GM23338 (cell line): Measurements from ENCODE around the gene MAPK1. TPM values are rescaled to one million over a fixed set of nuclear protein-coding genes. Genes with fewer than 3 reads are reported as not detected.
"Not testable (repeated sequence)": the region's sequence is repeated elsewhere in the genome, so short reads cannot be mapped to it uniquely, and the experiment has no call there.

Experiments
- ATAC-seq: fragments of 200-7000 bp; cut with Tn5 transposase; 3 replicates; pipeline ENCODE4 v1.9.1; 2020
- DNase-seq: peaks from one replicate; pipeline ENCODE4 v3.0.0-alpha.2; 2015; ENCODE audit warnings: low spot score
- H2AFZ ChIP-seq: fragments of 200-600 bp; sonication (generic); 2 replicates; pipeline ENCODE4 v1.8.0; 2016; ENCODE audit warnings: antibody characterized with exemption, mild to moderate bottlenecking, moderate library complexity
- H3F3A ChIP-seq: fragments of 200-600 bp; sonication (generic); replicated peaks from 2 replicates; pipeline ENCODE4 v1.8.0; 2017; ENCODE audit warnings: antibody characterized with exemption, mixed run types, low read depth
- H3K27ac ChIP-seq: fragments of 200-600 bp; sonication (generic); 2 replicates; pipeline ENCODE4 v1.6.1; 2016; ENCODE audit warnings: low read depth
- H3K27me3 ChIP-seq: fragments of 200-600 bp; sonication (generic); 2 replicates; pipeline ENCODE4 v1.8.0; 2016; ENCODE audit warnings: mild to moderate bottlenecking, mixed run types, moderate library complexity; ENCODE audit not compliant: insufficient read depth
- H3K36me3 ChIP-seq: fragments of 200-600 bp; sonication (generic); 2 replicates; pipeline ENCODE4 v1.8.0; 2016; ENCODE audit warnings: mild to moderate bottlenecking; ENCODE audit not compliant: insufficient read depth
- H3K4me1 ChIP-seq: fragments of 200-600 bp; sonication (generic); 2 replicates; pipeline ENCODE4 v1.8.0; 2016; ENCODE audit warnings: mild to moderate bottlenecking, moderate library complexity; ENCODE audit not compliant: insufficient read depth
- H3K4me2 ChIP-seq: fragments of 200-600 bp; sonication (generic); 2 replicates; pipeline ENCODE4 v1.7.1; 2017; ENCODE audit warnings: mixed run types
- H3K4me3 ChIP-seq: fragments of 200-600 bp; sonication (generic); 2 replicates; pipeline ENCODE4 v1.6.1; 2016; ENCODE audit warnings: mixed run types
- H3K79me2 ChIP-seq: fragments of 200-600 bp; sonication (generic); replicated peaks from 2 replicates; pipeline ENCODE4 v1.8.0; 2017; ENCODE audit warnings: mild to moderate bottlenecking; ENCODE audit not compliant: insufficient read depth
- H3K9me2 ChIP-seq: fragments of 200-600 bp; sonication (generic); 2 replicates; pipeline ENCODE4 v1.8.0; 2017; ENCODE audit not compliant: insufficient read depth
- H4K20me1 ChIP-seq: fragments of 200-600 bp; sonication (generic); replicated peaks from 2 replicates; pipeline ENCODE4 v1.8.0; 2017; ENCODE audit warnings: mild to moderate bottlenecking; ENCODE audit not compliant: insufficient read depth
- H3K27ac Mint-ChIP-seq: 2 replicates; pipeline ENCODE4 v1.8.0; 2020; ENCODE audit warnings: inconsistent platforms, mild to moderate bottlenecking, moderate library complexity, mixed read lengths
- H3K27me3 Mint-ChIP-seq: 3 replicates; pipeline ENCODE4 v1.8.0; 2022; ENCODE audit warnings: low read depth, mild to moderate bottlenecking, moderate library complexity, mixed read lengths, inconsistent platforms; ENCODE audit not compliant: insufficient read depth, poor library complexity
- H3K36me3 Mint-ChIP-seq: 3 replicates; pipeline ENCODE4 v1.8.0; 2021; ENCODE audit warnings: low read depth, mild to moderate bottlenecking, inconsistent platforms, moderate library complexity, mixed read lengths
- H3K4me1 Mint-ChIP-seq: 3 replicates; pipeline ENCODE4 v1.8.0; 2020; ENCODE audit warnings: mild to moderate bottlenecking, inconsistent platforms, mixed read lengths
- H3K4me3 Mint-ChIP-seq: 3 replicates; pipeline ENCODE4 v1.8.0; 2021; ENCODE audit warnings: moderate library complexity, mild to moderate bottlenecking, inconsistent platforms, mixed read lengths
- H3K9me3 Mint-ChIP-seq: 3 replicates; pipeline ENCODE4 v1.8.0; 2020; ENCODE audit warnings: moderate library complexity, mild to moderate bottlenecking, inconsistent platforms, mixed read lengths
- polyA plus RNA-seq: library from polyadenylated mRNA; unstranded; fragments of >200 nt; fragmentation: Nextera tagmentation; extraction: Ambion mirVana; gene quantifications from 2 replicates; pipeline ENCODE4 v1.2.1, GENCODE V29; 2016
- total RNA-seq: library from RNA; depleted of rRNA; stranded (reverse); fragments of >200 nt; shearing (Covaris generic); gene quantifications from 2 replicates; pipeline ENCODE4 v1.2.3, GENCODE V29; 2014
- TF ChIP-seq, protein P1 (sequence below): fragments of 250-450 bp; sonication (Bioruptor Pico); IDR thresholded peaks from 2 replicates; pipeline ENCODE4 v1.5.0; 2020; ENCODE audit warnings: mild to moderate bottlenecking, moderate library complexity

Gene MAPK1
- total and polyA plus RNA-seq, 2 experiments from 2014 or later, result 17.4 to 77.5 TPM

DNA sequence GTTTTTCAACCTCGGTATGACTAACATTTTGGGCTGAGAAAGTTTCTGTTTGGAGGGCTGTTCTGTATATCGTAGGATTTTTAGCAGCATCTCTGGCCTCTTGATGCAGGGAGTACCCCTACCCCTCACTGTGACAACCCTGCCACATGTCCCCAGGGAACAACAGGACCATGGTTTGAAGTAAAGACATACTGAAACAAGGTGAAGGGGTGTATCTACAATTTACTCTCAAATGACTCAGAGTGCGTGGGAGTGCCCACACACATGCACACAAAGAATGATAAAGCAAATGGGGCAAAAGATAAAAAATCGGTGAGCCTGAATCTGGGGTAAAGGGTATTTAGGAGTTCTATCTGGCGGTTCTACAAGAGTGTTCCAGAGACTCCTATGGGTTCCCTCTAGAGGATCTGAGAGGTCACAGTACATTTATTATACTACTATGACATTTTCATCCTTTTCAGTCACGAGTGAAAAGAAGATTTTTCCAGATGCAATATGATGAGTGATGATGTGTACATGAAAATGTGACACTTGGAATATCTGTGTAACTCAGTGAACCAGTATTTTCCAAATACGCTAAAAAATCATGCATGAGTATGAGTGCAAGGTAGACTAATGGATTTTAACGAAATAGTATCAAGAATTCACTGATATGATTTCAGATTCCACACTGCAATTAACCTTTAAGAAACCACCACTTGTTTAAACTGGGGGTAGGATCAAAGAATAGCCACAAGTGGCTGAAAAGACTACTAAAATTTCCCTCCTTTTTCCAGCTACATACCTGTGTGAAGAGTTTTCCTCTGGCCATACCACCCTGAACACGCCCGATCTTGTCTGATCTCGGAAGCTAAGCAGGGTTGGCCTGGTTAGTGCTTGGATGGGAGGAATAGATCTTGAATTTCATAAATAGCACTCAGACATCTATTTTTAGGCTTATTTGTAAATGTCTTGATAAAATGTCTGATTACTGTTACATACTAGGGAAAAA, 75.5 kb downstream of the MAPK1 start (continued):
- TF ChIP-seq, protein P1, sequence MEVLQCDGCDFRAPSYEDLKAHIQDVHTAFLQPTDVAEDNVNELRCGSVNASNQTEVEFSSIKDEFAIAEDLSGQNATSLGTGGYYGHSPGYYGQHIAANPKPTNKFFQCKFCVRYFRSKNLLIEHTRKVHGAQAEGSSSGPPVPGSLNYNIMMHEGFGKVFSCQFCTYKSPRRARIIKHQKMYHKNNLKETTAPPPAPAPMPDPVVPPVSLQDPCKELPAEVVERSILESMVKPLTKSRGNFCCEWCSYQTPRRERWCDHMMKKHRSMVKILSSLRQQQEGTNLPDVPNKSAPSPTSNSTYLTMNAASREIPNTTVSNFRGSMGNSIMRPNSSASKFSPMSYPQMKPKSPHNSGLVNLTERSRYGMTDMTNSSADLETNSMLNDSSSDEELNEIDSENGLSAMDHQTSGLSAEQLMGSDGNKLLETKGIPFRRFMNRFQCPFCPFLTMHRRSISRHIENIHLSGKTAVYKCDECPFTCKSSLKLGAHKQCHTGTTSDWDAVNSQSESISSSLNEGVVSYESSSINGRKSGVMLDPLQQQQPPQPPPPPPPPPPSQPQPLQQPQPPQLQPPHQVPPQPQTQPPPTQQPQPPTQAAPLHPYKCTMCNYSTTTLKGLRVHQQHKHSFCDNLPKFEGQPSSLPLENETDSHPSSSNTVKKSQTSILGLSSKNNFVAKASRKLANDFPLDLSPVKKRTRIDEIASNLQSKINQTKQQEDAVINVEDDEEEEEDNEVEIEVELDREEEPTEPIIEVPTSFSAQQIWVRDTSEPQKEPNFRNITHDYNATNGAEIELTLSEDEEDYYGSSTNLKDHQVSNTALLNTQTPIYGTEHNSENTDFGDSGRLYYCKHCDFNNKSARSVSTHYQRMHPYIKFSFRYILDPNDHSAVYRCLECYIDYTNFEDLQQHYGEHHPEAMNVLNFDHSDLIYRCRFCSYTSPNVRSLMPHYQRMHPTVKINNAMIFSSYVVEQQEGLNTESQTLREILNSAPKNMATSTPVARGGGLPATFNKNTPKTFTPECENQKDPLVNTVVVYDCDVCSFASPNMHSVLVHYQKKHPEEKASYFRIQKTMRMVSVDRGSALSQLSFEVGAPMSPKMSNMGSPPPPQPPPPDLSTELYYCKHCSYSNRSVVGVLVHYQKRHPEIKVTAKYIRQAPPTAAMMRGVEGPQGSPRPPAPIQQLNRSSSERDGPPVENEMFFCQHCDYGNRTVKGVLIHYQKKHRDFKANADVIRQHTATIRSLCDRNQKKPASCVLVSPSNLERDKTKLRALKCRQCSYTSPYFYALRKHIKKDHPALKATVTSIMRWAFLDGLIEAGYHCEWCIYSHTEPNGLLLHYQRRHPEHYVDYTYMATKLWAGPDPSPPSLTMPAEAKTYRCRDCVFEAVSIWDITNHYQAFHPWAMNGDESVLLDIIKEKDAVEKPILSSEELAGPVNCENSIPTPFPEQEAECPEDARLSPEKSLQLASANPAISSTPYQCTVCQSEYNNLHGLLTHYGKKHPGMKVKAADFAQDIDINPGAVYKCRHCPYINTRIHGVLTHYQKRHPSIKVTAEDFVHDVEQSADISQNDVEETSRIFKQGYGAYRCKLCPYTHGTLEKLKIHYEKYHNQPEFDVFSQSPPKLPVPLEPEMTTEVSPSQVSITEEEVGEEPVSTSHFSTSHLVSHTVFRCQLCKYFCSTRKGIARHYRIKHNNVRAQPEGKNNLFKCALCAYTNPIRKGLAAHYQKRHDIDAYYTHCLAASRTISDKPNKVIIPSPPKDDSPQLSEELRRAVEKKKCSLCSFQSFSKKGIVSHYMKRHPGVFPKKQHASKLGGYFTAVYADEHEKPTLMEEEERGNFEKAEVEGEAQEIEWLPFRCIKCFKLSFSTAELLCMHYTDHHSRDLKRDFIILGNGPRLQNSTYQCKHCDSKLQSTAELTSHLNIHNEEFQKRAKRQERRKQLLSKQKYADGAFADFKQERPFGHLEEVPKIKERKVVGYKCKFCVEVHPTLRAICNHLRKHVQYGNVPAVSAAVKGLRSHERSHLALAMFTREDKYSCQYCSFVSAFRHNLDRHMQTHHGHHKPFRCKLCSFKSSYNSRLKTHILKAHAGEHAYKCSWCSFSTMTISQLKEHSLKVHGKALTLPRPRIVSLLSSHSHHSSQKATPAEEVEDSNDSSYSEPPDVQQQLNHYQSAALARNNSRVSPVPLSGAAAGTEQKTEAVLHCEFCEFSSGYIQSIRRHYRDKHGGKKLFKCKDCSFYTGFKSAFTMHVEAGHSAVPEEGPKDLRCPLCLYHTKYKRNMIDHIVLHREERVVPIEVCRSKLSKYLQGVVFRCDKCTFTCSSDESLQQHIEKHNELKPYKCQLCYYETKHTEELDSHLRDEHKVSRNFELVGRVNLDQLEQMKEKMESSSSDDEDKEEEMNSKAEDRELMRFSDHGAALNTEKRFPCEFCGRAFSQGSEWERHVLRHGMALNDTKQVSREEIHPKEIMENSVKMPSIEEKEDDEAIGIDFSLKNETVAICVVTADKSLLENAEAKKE (CRISPR knock-in tag), result no peak

DNA sequence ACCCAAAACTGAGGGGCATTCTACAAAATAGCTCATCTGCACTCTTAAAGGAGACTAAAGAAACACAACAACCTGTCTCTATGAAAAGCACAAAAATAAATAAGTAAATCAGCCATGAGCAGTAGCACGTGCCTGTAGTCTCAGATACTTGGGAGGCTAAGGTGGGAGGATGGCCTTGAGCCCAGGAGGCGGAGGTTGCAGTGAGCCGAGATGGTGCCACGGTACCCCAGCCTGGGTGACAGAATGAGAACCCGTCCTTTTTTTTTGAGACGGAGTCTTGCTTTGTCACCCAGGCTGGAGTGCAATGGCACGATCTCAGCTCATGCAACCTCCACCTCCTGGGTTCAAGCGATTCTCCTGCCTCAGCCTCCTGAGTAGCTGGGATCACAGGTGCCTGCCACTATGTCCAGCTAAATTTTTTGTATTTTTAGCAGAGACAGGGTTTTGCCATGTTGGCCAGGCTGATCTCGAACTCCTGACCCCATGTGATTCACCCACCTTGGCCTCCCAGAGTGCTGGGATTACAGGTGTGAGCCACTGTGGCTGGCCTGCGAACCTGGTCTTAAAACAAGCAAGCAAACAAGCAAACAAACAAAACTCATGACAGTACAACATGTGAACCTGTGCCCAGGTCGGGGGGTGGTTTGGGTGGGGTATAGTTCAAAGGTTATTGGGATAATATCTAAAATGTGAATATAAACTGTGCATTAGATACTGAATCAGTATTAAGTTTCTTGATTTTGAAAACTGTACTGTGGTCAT, 76.4 kb downstream of the MAPK1 start:
- not testable (repeated sequence) for ATAC-seq, H3K27ac Mint-ChIP-seq, H3F3A ChIP-seq, H3K4me2 ChIP-seq, DNase-seq, H3K9me3 Mint-ChIP-seq, H3K27ac ChIP-seq, H2AFZ ChIP-seq, H3K9me2 ChIP-seq, H3K27me3 ChIP-seq, H3K4me1 ChIP-seq, H3K4me1 Mint-ChIP-seq, H3K4me3 Mint-ChIP-seq, H3K27me3 Mint-ChIP-seq, H3K79me2 ChIP-seq, H3K4me3 ChIP-seq
- H3K36me3 Mint-ChIP-seq, result peaks cover 26% of the 10 kb centered on the region; the same call in 2 of the 3 replicates
- H3K36me3 ChIP-seq, result peaks cover 12% of the 10 kb centered on the region; the same call in 1 of the 2 replicates
- H4K20me1 ChIP-seq, result peaks cover 12% of the 10 kb centered on the region
